Right atrium auricular region (tissue), 2 donors: ENCODE measurements around the gene DIP2A. TPM values are rescaled to one million over a fixed set of nuclear protein-coding genes. Genes with fewer than 3 reads are reported as not detected.
"Not testable (repeated sequence)": the region's sequence is repeated elsewhere in the genome, so short reads cannot be mapped to it uniquely, and the experiment has no call there.

Source experiments
- DNase-seq: peaks from one replicate; pipeline ENCODE4 v3.0.0-alpha.2; 2019; ENCODE audit warnings: low spot score
- H3K27ac ChIP-seq, 2 donors: fragments of 200-600 bp; sonication (generic); 1 replicate in 1 of 2; 2 replicates in 1 of 2; pipeline ENCODE4 v1.5.1; 2016 to 2019
- H3K27me3 ChIP-seq, 2 donors: fragments of 200-600 bp; sonication (generic); one replicate each; pipeline versions ENCODE4 v1.5.1 to v1.6.0; 2017 to 2019
- H3K36me3 ChIP-seq: fragments of 200-600 bp; sonication (generic); one replicate; pipeline ENCODE4 v1.5.1; 2016
- H3K4me1 ChIP-seq, 2 donors: fragments of 200-600 bp; sonication (generic); one replicate each; pipeline versions ENCODE4 v1.5.1 to v1.6.0; 2017 to 2019
- H3K4me3 ChIP-seq, 2 donors: fragments of 200-600 bp; sonication (generic); 1 replicate in 1 of 2; 2 replicates in 1 of 2; pipeline ENCODE4 v1.5.1; 2017 to 2019; ENCODE audit warnings: mild to moderate bottlenecking in 1 of 2, moderate library complexity in 1 of 2
- H3K9me3 ChIP-seq, 2 donors: fragments of 200-600 bp; sonication (generic); one replicate each; pipeline ENCODE4 v1.5.1; 2019
- CTCF ChIP-seq, 2 donors: fragments of 200-600 bp; sonication (generic); IDR thresholded peaks; one replicate each; pipeline ENCODE4 v1.5.1; 2019; ENCODE audit warnings: antibody characterized with exemption in 2 of 2
- total RNA-seq, 2 donors: library from RNA; depleted of rRNA; stranded (reverse); fragments of >200 nt; gene quantifications; one replicate each; pipeline ENCODE4 v1.1.0, GENCODE V29; 2016

Gene DIP2A
- total RNA-seq, 2 donors from 2014 or later = 18.1 to 25.9 TPM

GRCh38 chr21:46442938-46443337 lies 15.8 kb upstream of the DIP2A start:
- DNase-seq = no peak
- no peak overlapping the region for H3K27ac ChIP-seq
- no peaks in the 10 kb centered on the region for H3K27me3 ChIP-seq
- no peaks in the 10 kb centered on the region for H3K9me3 ChIP-seq
- no peak for TF ChIP-seq CTCF (IDR thresholded peaks at IDR 0.05)
- H3K4me3 ChIP-seq = no peak overlapping the region
- peaks cover 0 to 10% of the 10 kb centered on the region in 2 donors for H3K4me1 ChIP-seq
- H3K36me3 ChIP-seq = peaks cover 62% of the 10 kb centered on the region

GRCh38 chr21:46443910-46444309 lies 14.8 kb upstream of the DIP2A start:
- DNase-seq = no peak
- no peak for TF ChIP-seq CTCF (IDR thresholded peaks at IDR 0.05)
- peaks cover 0 to 10% of the 10 kb centered on the region in 2 donors for H3K4me1 ChIP-seq
- peaks cover 0 to 6% of the 10 kb centered on the region in 2 donors for H3K9me3 ChIP-seq
- H3K27me3 ChIP-seq = no peaks in the 10 kb centered on the region
- H3K36me3 ChIP-seq = peaks cover 53% of the 10 kb centered on the region
- H3K27ac ChIP-seq = peak overlapping the region in 1 of 2 donors; percentile 33
- no peak overlapping the region for H3K4me3 ChIP-seq

- Histone ChIP-seq H3K27me3 (no peaks in the 10 kb centered on the region), H3K9me3 (peaks cover 0 to 8% of the 10 kb centered on the region in 2 donors), H3K27ac (no peak overlapping the region), H3K4me3 (no peak overlapping the region), H3K4me1 (peaks cover 0 to 22% of the 10 kb centered on the region in 2 donors), H3K36me3 (peaks cover 11% of the 10 kb centered on the region)
- no peak for TF ChIP-seq CTCF (IDR thresholded peaks at IDR 0.05)
- DNase-seq = no peak
Observed at GRCh38 chr21:46448108-46448507, 10.6 kb upstream of the DIP2A start.

GRCh38 chr21:46448855-46449254 lies 9.8 kb upstream of the DIP2A start:
- H3K4me1 ChIP-seq = peaks cover 0 to 16% of the 10 kb centered on the region in 2 donors
- H3K27ac ChIP-seq, H3K27me3 ChIP-seq, H3K4me3 ChIP-seq, DNase-seq, H3K9me3 ChIP-seq, H3K36me3 ChIP-seq: not testable (repeated sequence)

GRCh38 chr21:46452710-46453109 lies 6.0 kb upstream of the DIP2A start:
- DNase-seq = no peak
- TF ChIP-seq CTCF (IDR thresholded peaks at IDR 0.05) = no peak
- H3K4me3 ChIP-seq = no peak overlapping the region
- no peaks in the 10 kb centered on the region for H3K36me3 ChIP-seq
- no peaks in the 10 kb centered on the region for H3K27me3 ChIP-seq
- H3K4me1 ChIP-seq = peaks cover 0 to 53% of the 10 kb centered on the region in 2 donors
- no peak overlapping the region for H3K27ac ChIP-seq
- H3K9me3 ChIP-seq = peaks cover 0 to 8% of the 10 kb centered on the region in 2 donors

GRCh38 chr21:46454142-46454541 lies 4.5 kb upstream of the DIP2A start:
- Histone ChIP-seq H3K27ac (no peak overlapping the region), H3K36me3 (no peaks in the 10 kb centered on the region), H3K4me3 (no peak overlapping the region), H3K9me3 (no peaks in the 10 kb centered on the region), H3K27me3 (no peaks in the 10 kb centered on the region), H3K4me1 (peaks cover 0 to 55% of the 10 kb centered on the region in 2 donors)
- no peak for DNase-seq
- no peak for TF ChIP-seq CTCF (IDR thresholded peaks at IDR 0.05)
